Uterus (tissue), 4 donors: ENCODE data around the gene ARL4D. TPM values are rescaled to one million over a fixed set of nuclear protein-coding genes. Genes with fewer than 3 reads are reported as not detected.
A peak's percentile ranks its signal among the peaks of the same experiment; 100 is the strongest.
"Not testable (repeated sequence)": the region's sequence is repeated elsewhere in the genome, so short reads cannot be mapped to it uniquely, and the experiment has no call there.

ENCODE experiments used
- DNase-seq, 2 donors: peaks; one replicate each; pipeline ENCODE4 v3.0.0-alpha.2; 2019 to 2020
- H3K27ac ChIP-seq, 2 donors: fragments of 200-600 bp; sonication (generic); 1 replicate in 1 of 2; 2 replicates in 1 of 2; pipeline ENCODE4 v1.5.1; 2016 to 2018
- H3K27me3 ChIP-seq, 2 donors: fragments of 200-600 bp; sonication (generic); one replicate each; pipeline ENCODE4 v1.5.1; 2018 to 2019; ENCODE audit warnings: control low read depth in 1 of 2
- H3K36me3 ChIP-seq, 2 donors: fragments of 200-600 bp; sonication (generic); one replicate each; pipeline ENCODE4 v1.5.1; 2019; ENCODE audit warnings: control low read depth in 1 of 2
- H3K4me1 ChIP-seq, 2 donors: fragments of 200-600 bp; sonication (generic); one replicate each; pipeline ENCODE4 v1.5.1; 2018 to 2019; ENCODE audit warnings: control low read depth in 1 of 2
- H3K4me3 ChIP-seq, 2 donors: fragments of 200-600 bp; sonication (generic); 1 replicate in 1 of 2; 2 replicates in 1 of 2; pipeline ENCODE4 v1.5.1; 2018 to 2019; ENCODE audit warnings: mild to moderate bottlenecking in 1 of 2
- H3K9me3 ChIP-seq, 2 donors: fragments of 200-600 bp; sonication (generic); one replicate each; pipeline ENCODE4 v1.5.1; 2019; ENCODE audit warnings: control low read depth in 1 of 2
- POLR2A ChIP-seq, 2 donors: fragments of 450-650 bp; IDR thresholded peaks; one replicate each; pipeline ENCODE4 v1.6.1; 2016; ENCODE audit warnings: antibody characterized with exemption in 2 of 2, mild to moderate bottlenecking in 1 of 2, moderate library complexity in 1 of 2
- intact Hi-C: fragments of 100-400 bp; cut with DNase I; formaldehyde crosslinking; loops from one replicate; pipeline ENCODE4 v1.15.1; 2023; ENCODE audit warnings: low total_unique reads
- total RNA-seq, 4 donors: library from RNA; depleted of rRNA in 3 of 4; stranded (reverse); fragments of >200 nt in 3 of 4; gene quantifications; one replicate each; pipeline versions ENCODE4 v1.1.0 to v1.2.4, GENCODE V29; 2014 to 2023
- TF ChIP-seq, protein P1 (sequence below), 4 experiments: fragments of 200-600 bp in 2 of 4; fragments of 450-650 bp in 2 of 4; sonication (generic) in 2 of 4; IDR thresholded peaks; one replicate each; pipeline ENCODE4 v1.5.1; 2016 to 2019; ENCODE audit warnings: antibody characterized with exemption in 4 of 4, mild to moderate bottlenecking in 2 of 4, moderate library complexity in 1 of 4
- donor health status: DM: yes; HTN: yes; CAD: no.

ARL4D gene
- total RNA-seq, 4 donors from 2014 or later: 19.1 to 33.2 (median 25.7) TPM

DNA sequence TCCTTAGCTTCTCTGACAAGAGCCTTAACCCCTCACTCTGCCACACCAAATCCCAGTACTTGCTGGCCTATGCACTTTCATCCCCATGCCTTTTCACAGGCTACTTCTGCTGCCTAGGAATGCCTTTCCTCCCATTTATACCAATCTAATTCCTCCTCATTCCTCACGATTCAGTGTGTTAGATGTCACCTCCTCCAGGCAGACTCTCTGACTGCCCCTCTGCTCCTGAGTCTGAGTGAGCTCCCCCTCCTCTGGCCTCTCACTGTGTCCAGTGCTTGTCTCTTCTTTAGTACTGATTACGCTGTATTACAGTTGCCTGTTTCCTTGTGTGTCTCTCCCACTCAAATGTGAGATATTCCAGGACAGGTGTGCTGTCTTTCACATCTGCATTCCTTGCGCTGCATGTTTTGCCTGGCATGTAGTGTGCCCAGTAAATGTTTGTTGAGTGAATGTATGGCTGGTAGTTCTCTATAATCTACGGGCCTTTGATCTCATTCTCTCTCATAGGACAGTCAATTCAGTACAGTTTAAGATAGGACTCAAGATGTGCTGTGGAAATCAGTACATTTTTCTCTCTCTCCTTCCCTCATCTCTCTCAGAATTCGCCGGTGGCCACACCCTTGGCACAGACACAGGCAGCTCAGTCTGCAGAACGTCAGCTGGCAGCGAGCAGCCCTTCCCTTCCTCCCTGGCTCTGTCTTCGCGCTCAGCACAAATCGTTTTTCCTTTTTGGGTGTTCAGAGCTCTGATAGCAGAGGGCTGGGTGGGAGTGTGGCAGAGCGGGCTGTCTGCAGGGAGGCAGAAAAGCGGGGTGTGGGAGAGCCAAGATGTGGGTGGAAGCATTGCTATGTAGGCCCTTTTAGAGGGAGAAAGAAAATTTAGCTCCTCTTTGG lies 18.5 kb downstream of the ARL4D start:
- no peak overlapping the region for H3K4me3 ChIP-seq
- TF ChIP-seq, protein P1, sequence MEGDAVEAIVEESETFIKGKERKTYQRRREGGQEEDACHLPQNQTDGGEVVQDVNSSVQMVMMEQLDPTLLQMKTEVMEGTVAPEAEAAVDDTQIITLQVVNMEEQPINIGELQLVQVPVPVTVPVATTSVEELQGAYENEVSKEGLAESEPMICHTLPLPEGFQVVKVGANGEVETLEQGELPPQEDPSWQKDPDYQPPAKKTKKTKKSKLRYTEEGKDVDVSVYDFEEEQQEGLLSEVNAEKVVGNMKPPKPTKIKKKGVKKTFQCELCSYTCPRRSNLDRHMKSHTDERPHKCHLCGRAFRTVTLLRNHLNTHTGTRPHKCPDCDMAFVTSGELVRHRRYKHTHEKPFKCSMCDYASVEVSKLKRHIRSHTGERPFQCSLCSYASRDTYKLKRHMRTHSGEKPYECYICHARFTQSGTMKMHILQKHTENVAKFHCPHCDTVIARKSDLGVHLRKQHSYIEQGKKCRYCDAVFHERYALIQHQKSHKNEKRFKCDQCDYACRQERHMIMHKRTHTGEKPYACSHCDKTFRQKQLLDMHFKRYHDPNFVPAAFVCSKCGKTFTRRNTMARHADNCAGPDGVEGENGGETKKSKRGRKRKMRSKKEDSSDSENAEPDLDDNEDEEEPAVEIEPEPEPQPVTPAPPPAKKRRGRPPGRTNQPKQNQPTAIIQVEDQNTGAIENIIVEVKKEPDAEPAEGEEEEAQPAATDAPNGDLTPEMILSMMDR (IDR thresholded peaks at IDR 0.05): no peak
- no peak for TF ChIP-seq POLR2A (IDR thresholded peaks at IDR 0.05)
- peak overlapping the region; percentile 78 to 83 for H3K27ac ChIP-seq
- H3K4me1 ChIP-seq: peaks cover 0 to 9% of the 10 kb centered on the region in 2 donors
- intact Hi-C loops: no loop called here
- peak; percentile 84 to 87 for DNase-seq
- H3K27me3 ChIP-seq: no peaks in the 10 kb centered on the region
- no peaks in the 10 kb centered on the region for H3K9me3 ChIP-seq
- no peaks in the 10 kb centered on the region for H3K36me3 ChIP-seq

- TF ChIP-seq POLR2A (IDR thresholded peaks at IDR 0.05): no peak
- TF ChIP-seq, protein P1 (IDR thresholded peaks at IDR 0.05): no peak
- Histone ChIP-seq H3K4me1 (peaks cover 0 to 9% of the 10 kb centered on the region in 2 donors), H3K27ac (peak overlapping the region; percentile 78 to 83), H3K27me3 (no peaks in the 10 kb centered on the region), H3K4me3 (no peak overlapping the region), H3K9me3 (no peaks in the 10 kb centered on the region), H3K36me3 (no peaks in the 10 kb centered on the region)
- intact Hi-C loops: no loop called here
- DNase-seq: peak; percentile 66 to 78
Measured at GRCh38 chr17:43418441-43419374, 19.9 kb downstream of the ARL4D start.

- peak overlapping the region; percentile 78 to 83 for H3K27ac ChIP-seq
- H3K27me3 ChIP-seq, H3K36me3 ChIP-seq, DNase-seq, H3K4me3 ChIP-seq, H3K9me3 ChIP-seq, H3K4me1 ChIP-seq, intact Hi-C loops: not testable (repeated sequence)
Measured at GRCh38 chr17:43419375-43419882, 20.6 kb downstream of the ARL4D start.

DNA sequence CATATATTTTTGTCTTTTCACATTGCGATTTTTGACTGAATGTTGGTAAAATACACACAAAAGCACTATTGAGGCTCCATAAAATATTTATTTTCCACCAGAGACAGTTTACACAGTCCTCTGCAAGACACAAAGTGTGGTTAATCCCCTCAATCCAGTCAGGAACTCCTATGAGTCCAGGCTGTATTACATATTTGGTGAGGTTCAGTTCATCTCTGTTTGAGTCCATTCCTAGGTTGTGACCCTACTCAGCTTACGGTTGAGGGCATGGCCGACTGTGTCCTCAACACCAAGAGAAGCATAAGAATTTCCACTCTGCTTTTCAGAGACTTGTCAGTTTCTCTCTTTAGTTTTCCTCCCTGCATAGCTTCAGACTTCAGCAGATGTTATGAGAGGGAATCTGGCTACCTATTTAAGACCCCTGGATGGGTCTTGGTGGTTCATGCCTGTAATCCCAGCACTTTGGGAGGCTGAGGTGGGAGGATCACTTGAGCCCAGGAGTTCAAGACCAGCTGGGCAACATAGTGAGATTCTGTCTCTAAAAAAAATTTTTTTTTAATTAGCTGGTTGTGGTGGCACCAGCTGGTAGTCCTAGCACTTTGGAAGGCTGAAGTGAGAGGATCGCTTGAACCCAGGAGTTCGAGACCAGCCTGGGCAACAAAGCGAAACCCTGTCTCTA lies 25.1 kb downstream of the ARL4D start:
- H3K4me3 ChIP-seq: no peak overlapping the region
- H3K27ac ChIP-seq: no peak overlapping the region
- no peak for DNase-seq
- no peaks in the 10 kb centered on the region for H3K27me3 ChIP-seq
- no peaks in the 10 kb centered on the region for H3K9me3 ChIP-seq
- no peaks in the 10 kb centered on the region for H3K4me1 ChIP-seq
- H3K36me3 ChIP-seq: no peaks in the 10 kb centered on the region
- no peak for TF ChIP-seq POLR2A (IDR thresholded peaks at IDR 0.05)
- TF ChIP-seq, protein P1 (IDR thresholded peaks at IDR 0.05): no peak
- intact Hi-C loops: no loop called here

- Histone ChIP-seq H3K4me1 (peaks cover 5% of the 10 kb centered on the region in 2 donors), H3K27me3 (no peaks in the 10 kb centered on the region), H3K36me3 (no peaks in the 10 kb centered on the region), H3K4me3 (no peak overlapping the region), H3K9me3 (no peaks in the 10 kb centered on the region), H3K27ac (no peak overlapping the region)
- intact Hi-C loops: no loop called here
- TF ChIP-seq POLR2A (IDR thresholded peaks at IDR 0.05): no peak
- TF ChIP-seq, protein P1 (IDR thresholded peaks at IDR 0.05): no peak
- DNase-seq: no peak
Measured at GRCh38 chr17:43427362-43428043, 28.7 kb downstream of the ARL4D start.
